ENCODE measurements around the gene TRIM73.
"Not testable (repeated sequence)": the region's sequence is repeated elsewhere in the genome, so short reads cannot be mapped to it uniquely, and the experiment has no call there.

TRIM73 gene

DNA sequence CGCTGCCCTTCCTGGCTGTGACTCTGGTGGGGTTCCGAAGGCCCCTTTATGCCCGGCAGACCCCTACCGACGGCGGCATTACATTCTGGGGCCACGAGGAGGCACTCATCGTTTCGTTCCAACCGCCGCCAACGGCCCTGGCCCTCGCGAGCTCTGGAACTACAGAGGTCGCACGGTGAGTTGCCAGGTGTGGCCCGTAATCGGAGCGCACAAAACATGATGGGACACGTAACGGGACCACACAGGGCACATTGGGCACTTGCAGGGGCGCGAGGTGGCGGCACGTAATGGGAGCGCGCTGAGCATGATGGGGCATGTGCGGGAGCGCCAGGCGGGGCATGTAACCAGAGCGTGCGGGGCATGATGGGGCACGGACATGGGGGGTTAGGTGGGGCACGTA, at the start of gene TRIM73:
Gene TRIM73 (plus strand): TSS at position 301 of the 400 bp plus-strand sequence. CDS start 3,305 bp downstream, outside the sequence.
- not testable (repeated sequence) for DNase-seq

DNA sequence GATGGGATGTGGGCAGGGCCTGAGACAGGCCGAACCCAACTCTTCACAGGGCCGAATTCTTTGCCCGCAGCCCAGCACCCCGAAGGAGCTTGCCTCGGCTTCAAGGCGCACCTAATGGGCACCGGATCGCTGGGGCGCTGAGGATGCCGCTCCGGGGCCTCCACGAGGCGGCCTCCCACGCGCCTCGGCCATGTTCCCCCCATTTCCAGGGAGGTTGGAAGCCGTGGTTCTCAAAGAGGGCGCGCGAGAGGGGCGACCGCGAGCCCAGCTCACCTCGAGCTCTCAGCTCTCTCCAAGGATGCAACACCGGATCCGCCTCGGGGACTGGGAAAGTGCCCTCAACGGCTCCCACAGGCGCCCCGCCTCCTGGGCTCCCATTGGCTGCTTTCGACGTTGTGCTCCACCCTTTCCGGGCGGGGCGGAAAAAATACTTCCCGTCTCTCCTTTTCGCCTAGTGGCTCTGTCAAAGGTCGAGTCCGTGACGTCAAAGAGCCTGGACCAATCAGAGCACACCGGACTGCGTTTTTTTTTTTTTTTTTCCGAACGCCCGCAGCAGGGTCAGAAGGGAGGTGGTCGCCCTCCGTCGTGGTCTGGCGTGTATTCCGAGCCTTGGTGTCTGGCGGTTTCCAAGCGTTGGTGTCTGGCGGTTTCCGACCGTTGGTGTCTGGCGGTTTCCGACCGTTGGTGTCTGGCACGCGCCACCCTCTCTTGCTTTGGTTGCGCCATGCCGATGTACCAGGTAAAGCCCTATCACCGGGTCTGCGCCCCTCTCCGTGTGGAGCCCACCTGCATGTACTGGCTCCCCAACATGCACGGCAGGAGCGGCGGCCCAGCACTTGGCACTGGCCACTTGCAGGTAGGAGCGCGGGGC, 36.5 kb upstream of the TRIM73 start:
- not testable (repeated sequence) for DNase-seq

DNA sequence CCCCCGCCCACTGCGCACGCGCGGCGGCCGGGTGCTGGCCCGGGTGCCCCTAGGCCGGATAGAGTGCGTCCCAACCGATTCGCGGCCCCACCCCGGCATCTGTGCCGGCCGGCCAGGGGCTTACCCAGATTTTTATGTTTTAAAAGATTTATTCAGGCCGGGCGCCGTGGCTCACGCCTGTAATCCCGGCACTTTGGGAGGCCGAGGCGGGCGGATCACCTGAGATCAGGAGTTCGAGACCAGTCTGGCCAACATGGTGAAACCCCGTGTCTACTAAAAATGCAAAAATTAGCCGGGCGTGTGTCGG, 35.9 kb upstream of the TRIM73 start:
- not testable (repeated sequence) for DNase-seq

DNA sequence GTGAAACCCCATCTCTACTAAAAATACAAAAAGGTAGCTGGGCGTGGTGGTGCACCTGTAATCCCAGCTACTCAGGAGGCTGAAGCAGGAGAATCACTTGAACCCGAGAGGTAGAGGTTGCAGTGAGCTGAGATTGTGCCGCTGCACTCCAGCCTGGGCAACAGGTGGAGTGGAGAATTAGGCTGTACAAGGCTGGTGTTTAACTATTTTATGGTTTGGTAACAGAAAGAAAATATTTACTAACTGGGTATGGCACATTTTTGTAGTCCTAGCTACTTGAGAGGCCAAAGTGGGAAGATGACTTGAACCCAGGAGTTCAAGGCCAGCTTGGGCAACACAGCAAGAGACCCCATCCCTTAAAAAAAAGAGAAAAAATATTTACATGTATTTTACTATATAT, 31.4 kb upstream of the TRIM73 start:
- DNase-seq: not testable (repeated sequence)

DNA sequence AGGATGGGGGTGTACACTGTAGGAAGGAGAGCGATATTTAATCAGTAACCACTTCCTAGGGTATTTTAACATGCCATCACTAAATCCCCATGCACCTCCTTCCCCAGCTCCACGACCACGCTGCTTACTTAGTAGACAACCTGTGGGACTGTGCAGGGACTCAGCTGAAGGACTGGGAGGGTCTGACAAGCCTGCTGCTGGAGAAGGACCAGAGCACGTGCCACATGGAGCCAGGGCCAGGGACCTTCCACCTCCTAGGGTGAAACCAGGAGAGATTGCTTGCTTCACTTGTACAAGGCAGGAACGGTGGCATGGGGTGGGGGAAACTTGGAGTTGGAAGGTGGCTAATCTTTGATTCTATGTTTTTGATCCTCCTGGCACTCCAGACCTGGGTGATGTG, 28.8 kb upstream of the TRIM73 start:
- DNase-seq: not testable (repeated sequence)

DNA sequence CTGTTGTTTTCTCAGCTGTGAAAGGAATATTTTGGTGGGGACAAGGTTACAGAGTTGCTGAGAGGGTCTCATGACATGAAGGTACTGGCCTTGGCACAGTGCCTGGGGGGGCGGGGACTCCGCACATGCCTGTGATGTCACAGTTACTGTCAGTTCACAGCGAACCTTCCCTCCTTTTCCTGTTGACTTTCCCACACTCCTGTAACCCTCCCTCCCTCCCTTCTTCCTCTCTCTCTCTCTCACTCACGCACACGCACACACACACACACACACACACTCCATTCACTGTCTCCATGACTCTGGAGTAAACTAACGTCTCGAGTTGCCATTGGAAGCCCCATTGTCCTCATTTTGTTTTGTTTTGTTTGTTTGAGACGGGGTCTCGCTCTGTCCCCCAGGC, 28.1 kb upstream of the TRIM73 start:
- DNase-seq: not testable (repeated sequence)

DNA sequence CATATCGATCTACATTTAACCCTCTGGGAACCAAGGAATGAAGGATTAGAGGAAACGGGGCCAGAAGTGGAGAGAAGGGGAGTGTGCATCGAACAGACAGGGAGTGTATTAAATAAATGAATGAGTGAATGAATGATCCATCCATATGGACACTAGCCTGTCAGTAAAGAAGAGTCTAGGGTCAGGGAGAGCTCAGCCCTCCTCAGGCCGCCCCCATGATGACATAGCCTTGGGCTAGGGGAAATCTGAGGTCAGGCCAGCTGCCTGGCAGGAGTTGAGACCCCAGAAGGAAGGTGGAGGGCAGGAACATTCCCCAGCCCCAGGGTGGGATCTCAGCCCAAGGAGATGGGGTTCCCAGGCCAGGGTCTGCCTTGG, 21.3 kb upstream of the TRIM73 start:
- not testable (repeated sequence) for DNase-seq

DNA sequence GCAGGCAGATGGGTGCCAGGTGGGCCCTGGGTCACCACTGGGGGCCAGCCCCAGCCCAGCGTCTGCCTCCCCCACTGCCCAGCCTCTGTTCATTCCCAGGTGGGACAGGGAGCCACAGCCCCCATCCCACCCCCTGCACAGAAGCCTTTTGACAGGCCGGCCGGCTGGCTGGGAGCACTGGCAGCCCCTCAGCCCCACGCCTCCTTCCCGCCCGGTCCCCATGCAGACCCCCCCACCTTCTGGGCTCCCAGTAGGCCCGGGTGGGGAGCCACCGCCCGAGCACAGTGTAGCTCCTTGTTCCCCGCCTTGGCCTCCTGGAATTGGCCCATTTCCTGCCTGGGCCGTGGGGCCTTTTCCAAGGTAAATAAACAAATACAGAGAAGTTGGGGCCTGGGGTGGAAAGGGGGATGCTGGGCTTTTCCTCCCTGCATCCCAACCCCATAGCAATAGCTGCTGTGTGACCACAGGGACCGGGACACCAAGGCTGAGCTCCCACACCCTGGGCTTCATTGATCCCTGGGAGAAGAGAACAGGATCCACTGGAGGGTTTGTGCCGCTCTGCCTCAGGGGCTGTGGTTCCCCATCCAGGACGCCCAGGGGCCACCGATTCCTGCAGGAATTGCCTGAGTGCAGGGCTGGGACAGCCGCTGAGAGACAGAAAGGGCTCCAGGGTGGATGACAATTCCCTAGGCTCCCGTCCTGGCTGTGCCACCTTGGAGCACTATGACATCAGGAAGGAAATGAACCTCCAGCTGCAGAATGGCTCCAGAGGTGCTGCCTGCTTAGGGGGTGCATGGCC, 20.7 kb upstream of the TRIM73 start:
- not testable (repeated sequence) for DNase-seq

DNA sequence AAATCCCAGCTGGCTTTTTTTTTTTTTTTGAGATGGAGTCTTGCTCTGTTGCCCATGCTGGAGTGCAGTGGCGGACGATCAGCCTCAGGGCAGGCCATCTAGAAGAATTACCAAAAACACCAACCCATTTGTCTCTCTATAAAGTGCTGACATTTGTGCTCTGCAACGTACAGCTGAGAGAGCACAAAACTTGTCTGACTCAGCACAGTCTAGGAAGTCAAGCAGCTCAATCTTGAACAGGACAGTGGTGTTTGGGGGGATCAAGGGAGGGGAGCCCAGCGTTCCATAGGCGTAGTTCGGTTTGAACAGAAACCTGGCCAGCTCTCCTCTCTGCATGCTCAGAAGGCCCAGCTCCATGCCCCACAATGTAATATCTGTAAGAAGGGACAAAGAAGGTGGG, 2.2 kb upstream of the TRIM73 start:
- DNase-seq: not testable (repeated sequence)

DNA sequence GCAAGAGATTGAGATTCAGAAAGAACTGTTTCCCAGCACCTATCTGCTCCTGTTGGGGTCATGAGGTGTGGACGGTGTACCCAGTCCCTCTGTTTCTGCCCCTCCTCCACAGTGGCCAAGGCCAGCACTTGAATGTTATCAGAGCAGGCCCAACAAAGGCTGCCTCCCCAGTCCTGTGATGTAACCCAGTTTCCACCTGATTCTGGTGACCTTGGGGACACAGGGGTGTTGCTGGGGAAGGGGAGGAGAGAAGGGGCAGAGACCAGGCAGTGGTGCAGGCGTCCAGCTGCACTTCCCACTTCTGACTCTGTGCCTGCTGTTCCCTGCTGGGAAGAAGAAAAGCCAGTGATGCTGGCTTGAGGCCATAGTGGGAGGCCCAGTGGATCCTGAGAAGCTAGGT, 2.4 kb downstream of the TRIM73 start:
- DNase-seq: not testable (repeated sequence)

DNA sequence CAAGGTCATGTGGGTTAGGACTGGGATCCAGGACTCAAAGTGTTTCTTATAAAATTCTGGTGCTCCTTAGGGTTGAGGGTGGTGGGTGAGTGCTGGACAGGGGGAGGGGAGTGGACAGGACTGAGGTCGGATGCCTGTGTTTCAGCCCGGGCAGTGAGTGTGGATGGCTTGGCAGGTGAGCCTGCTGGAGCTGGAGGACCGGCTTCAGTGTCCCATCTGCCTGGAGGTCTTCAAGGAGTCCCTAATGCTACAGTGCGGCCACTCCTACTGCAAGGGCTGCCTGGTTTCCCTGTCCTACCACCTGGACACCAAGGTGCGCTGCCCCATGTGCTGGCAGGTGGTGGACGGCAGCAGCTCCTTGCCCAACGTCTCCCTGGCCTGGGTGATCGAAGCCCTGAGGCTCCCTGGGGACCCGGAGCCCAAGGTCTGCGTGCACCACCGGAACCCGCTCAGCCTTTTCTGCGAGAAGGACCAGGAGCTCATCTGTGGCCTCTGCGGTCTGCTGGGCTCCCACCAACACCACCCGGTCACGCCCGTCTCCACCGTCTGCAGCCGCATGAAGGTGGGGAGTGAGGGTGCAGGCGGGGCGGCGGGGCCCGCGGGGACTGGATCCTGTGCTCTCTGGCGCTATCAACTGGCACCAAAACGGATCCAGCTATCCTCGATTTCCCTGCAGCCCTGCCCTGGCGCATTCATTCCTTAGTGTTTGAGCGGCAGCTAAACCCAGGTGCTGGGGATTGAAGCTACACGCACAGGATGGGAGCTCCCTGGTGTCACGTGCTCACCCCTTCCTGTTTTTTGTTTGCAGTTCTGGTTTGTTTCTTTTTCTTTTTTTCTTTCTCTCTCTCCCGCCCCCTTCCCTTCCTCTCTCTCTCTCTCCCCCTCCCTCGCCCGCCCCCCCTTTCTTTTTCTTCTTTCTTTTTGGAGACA, 3.6 kb downstream of the TRIM73 start:
- DNase-seq: not testable (repeated sequence)

DNA sequence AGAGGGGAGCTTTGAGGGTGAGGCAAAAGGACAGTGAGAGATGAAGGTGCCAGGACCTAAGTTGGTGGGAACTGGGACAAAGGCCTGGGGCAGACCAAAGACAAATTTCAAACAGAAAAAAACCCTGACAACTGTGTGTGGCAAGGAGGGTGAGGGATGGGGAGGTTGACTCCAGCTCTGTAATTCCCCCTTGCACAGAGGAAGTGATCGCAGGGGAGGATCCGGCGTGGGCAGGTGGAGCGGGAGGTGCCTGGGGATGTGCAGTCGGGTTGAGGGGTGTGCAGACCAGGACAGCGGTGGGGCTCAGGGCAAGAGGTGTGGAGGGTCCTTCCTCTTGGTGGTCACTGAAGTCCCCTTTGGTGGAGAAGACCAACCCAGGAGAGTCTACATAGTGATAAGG, 5.1 kb downstream of the TRIM73 start:
- not testable (repeated sequence) for DNase-seq

DNA sequence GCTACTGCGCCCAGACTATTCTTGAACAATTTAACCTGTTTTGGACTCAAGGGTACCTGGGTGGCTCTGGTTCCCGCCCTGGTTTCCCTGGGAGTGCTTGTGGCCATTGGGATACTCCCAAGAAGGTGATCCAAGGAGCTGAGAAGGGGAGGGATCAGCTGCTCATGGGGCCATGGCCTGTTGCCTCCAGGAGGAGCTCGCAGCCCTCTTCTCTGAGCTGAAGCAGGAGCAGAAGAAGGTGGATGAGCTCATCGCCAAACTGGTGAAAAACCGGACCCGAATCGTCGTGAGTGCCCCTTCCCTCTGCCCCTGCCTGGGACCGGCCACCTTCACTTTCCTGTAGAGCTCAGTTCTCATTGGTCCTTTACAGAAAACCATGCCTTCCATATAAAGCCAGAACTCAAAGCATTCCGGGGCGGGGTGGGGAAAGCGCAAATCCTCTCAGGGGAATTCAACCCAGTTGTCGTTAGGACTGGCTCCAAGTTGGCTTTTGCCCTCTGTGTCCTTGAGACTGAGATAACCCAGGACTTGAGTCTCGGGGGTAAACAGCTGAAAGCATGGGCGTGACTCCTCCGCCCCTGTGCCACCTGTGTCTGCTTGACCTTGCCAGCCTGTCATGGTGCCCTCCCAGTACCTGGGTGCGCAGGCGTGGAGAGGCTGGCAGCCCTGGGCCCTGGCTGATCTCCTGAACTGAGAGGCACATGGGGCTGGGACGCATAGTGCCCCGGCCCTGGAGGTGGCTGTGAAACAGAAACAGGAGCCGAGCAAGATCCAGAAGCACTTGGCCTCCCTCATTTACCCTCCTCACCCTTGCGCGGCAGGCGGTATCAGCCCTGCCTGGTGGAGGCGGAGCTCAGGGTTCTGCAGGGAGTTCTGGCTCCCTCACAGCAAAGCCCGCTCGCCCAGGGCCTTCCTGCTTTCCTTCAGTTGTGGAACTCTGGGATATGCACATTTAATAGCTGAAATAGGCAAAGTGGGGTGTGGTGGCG, 8.3 kb downstream of the TRIM73 start:
- DNase-seq: not testable (repeated sequence)

DNA sequence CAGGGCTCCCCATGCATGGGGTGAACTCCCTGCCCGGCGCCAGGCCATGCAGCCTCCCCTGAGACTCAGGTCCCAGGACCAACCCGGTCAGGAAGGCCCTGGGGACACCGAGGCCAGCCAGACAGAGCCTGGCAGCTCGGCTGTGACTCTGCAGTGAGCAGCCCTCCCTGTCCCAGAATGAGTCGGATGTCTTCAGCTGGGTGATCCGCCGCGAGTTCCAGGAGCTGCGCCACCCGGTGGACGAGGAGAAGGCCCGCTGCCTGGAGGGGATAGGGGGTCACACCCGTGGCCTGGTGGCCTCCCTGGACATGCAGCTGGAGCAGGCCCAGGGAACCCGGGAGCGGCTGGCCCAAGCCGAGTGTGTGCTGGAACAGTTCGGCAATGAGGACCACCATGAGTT, 9.2 kb downstream of the TRIM73 start:
- not testable (repeated sequence) for DNase-seq

DNA sequence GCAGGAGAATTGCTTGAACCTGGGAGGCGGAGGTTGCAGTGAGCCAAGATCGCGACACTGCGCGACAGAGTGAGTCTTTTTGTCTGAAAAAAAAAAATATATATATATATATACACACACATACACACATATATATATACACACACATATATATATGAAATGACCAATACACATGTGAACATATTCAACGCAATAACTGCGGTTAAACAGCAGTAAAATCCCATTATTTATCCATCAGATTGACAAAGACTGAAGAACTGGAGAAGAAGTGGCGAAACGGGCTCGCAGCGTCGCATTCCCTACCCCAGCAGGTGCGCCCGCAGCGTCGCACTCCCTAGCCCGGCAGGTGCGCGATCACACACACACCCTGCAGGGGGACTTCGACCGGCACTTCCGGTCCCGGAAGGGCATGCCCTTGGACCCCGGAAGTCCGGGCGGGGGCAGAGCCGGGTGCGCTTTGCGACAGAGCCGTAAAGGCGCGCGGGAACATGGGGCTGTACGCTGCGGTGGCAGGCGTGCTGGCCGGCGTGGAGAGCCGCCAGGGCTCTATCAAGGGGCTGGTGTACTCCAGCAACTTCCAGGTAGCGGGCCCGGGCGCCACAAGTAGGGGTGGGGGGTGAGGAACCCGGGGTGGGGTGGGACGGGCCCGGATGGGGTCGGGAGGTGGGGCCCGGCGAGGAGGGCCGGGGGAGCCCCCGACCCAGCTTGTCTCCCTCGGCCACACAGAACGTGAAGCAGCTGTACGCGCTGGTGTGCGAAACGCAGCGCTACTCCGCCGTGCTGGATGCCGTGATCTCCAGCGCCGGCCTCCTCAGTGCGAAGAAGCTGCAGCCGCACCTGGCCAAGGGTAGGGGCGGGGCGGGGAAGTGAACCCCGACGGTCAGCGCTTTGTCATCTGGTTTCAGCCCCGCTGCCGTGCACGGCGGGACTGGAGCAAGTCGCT, 14.7 kb downstream of the TRIM73 start:
- DNase-seq: not testable (repeated sequence)

DNA sequence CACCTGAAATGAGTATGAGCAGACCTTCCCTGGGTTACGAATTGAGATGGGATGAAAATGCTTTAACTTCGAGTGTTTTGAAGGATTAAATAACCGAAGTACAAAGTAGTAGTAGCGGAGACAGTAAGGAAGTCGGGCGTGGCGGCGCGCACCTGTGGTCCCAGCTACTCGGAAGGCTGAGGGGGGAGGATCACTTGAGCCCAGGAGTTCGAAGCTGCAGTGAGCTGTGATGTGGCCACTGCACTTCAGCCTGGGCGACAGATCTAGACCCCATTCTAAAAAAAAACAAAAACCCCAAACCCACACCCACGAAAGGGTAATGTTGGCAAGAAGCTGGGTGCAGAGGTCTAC, 15.4 kb downstream of the TRIM73 start:
- not testable (repeated sequence) for DNase-seq

DNA sequence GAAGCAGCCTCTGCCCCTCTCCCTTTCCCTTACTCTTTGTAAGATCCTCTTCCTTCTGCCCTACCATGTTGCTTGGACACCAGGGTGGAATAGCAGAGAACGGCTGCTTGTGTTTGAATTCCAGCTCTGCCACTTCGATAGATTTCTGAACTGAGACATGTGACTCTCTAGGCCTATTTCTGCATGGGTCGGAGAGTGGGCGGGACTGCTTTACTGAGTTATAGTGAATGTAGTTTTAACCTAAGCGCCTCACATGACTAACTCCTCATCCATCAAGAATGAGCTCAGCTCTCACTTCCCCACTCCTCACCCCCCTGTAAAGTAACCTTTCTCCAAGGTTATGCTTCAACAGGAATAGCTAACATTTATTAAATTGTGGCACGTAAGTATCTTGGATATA, 18.8 kb downstream of the TRIM73 start:
- DNase-seq: not testable (repeated sequence)

DNA sequence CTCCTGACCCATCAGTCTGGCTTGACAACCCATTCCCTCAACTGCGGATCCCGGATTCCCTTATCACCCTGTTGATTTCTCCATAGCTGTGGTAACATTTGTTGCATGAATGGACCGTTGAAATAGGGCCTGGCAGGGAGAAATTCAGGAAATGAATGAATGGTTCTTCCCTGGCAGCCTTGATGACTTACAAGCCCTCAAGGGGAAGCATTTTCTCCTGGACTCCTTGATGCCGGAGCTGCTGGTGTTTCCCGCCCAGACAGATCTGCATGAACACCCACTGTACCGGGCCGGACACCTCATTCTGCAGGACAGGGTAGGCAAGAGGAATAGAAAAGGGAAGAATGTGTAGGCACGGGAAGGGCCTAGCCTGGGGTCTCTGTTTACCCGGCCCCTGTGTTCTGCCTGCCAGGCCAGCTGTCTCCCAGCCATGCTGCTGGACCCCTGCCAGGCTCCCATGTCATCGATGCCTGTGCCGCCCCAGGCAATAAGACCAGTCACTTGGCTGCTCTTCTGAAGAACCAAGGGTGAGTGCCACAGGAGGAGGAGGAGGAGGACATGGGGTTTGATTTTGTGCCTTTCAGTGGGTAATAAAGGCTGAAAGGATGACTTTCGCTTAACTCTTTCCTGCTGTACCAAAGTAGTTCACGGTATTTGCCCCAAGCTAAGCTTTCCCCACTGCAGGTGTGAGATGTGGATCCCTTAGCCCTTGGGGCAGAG, 19.4 kb downstream of the TRIM73 start:
- not testable (repeated sequence) for DNase-seq

DNA sequence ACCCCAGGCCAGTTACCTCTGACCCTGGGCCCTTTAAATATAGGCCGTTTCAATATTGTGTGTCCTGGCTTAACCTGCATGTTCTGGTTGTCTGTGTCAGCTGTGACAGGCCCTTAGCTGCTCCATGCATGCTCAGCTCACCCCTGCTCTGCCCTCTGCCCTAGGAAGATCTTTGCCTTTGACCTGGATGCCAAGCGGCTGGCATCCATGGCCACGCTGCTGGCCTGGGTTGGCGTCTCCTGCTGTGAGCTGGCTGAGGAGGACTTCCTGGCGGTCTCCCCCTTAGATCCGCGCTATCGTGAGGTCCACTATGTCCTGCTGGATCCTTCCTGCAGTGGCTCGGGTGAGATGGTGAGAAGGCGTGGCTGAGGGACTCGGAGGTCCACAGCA, 20.0 kb downstream of the TRIM73 start:
- not testable (repeated sequence) for DNase-seq
